ENCODE measurements around the gene KIF5A.
A peak's percentile ranks its signal among the peaks of the same experiment; 100 is the strongest.
"Not testable (repeated sequence)": the region's sequence is repeated elsewhere in the genome, so short reads cannot be mapped to it uniquely, and the experiment has no call there.

KIF5A gene

GRCh38 chr12:57609781-57610553 lies 60.1 kb downstream of the KIF5A start:
- peak; percentile 20 for DNase-seq

- DNase-seq: no peak
These were observed 60.8 kb downstream of the KIF5A start for GRCh38 chr12:57610554-57611107.

GRCh38 chr12:57611108-57611826 lies 61.4 kb downstream of the KIF5A start, which contains the start of gene ARHGEF25:
Gene ARHGEF25 (plus strand): TSS chr12:57611435. CDS start chr12:57611895, 460 bp downstream.
- DNase-seq: peak; percentile 56

GRCh38 chr12:57611827-57612710 lies 62.2 kb downstream of the KIF5A start:
- no peak for DNase-seq

- no peak for DNase-seq
These were observed 63.0 kb downstream of the KIF5A start for GRCh38 chr12:57612711-57613426.

- no peak for DNase-seq
These were observed 63.7 kb downstream of the KIF5A start for GRCh38 chr12:57613427-57614109.

- DNase-seq: peak; percentile 36
These were observed 64.5 kb downstream of the KIF5A start for GRCh38 chr12:57614178-57614947.

- DNase-seq: no peak
These were observed 65.2 kb downstream of the KIF5A start for GRCh38 chr12:57614948-57615500.

GRCh38 chr12:57615637-57616036 lies 65.8 kb downstream of the KIF5A start:
- DNase-seq: no peak

- DNase-seq: no peak
These were observed 66.7 kb downstream of the KIF5A start for GRCh38 chr12:57616383-57617101.

- no peak for DNase-seq
These were observed 68.1 kb downstream of the KIF5A start for GRCh38 chr12:57617942-57618341.

- not testable (repeated sequence) for DNase-seq
These were observed 68.6 kb downstream of the KIF5A start for GRCh38 chr12:57618431-57618830.

GRCh38 chr12:57618966-57619433 lies 69.2 kb downstream of the KIF5A start:
- DNase-seq: no peak

GRCh38 chr12:57619434-57620244 lies 69.8 kb downstream of the KIF5A start:
- no peak for DNase-seq

- DNase-seq: no peak
These were observed 70.5 kb downstream of the KIF5A start for GRCh38 chr12:57620245-57620935.

- no peak for DNase-seq
These were observed 71.2 kb downstream of the KIF5A start for GRCh38 chr12:57620936-57621496.

GRCh38 chr12:57621497-57622292 lies 71.9 kb downstream of the KIF5A start:
- DNase-seq: peak; percentile 65
